H1 (cell line): ENCODE measurements around the gene RHBDL2.

Source experiments
- ASH2L ChIP-seq: fragments of 200-600, 300-600 bp; sonication (generic); IDR thresholded peaks from one replicate; pipeline ENCODE4 v1.7.1; 2017; ENCODE audit warnings: low read length
- ATF2 ChIP-seq: IDR thresholded peaks from 2 replicates; pipeline ENCODE4 v1.6.1; 2012; ENCODE audit warnings: low read length, inconsistent platforms
- CBX8 ChIP-seq: fragments of 300-800, 300-1000 bp; sonication (generic); IDR thresholded peaks from 2 replicates; pipeline ENCODE4 v1.7.1; 2016; ENCODE audit warnings: low read depth, low read length, borderline replicate concordance
- CEBPB ChIP-seq: IDR thresholded peaks from 2 replicates; pipeline ENCODE4 v1.6.1; 2012; ENCODE audit warnings: low read depth, low read length
- CTCF ChIP-seq, 3 experiments: IDR thresholded peaks; 1 replicate in 2 of 3; 2 replicates in 1 of 3; pipeline versions ENCODE4 v1.5.1 to v1.6.1; 2011; ENCODE audit warnings: low read length in 3 of 3, mild to moderate bottlenecking in 3 of 3, inconsistent platforms in 2 of 3, low read depth in 1 of 3, moderate library complexity in 1 of 3; ENCODE audit not compliant: insufficient read depth in 1 of 3; ENCODE audit errors: control extremely low read depth in 1 of 3
- EZH2 ChIP-seq: fragments of 200-600 bp; sonication (generic); IDR thresholded peaks from 2 replicates; pipeline ENCODE4 v1.7.1; 2012; ENCODE audit warnings: low read depth, mild to moderate bottlenecking, moderate library complexity, low read length, inconsistent platforms; ENCODE audit not compliant: severe bottlenecking
- KDM5A ChIP-seq: fragments of 200-600 bp; IDR thresholded peaks from 2 replicates; pipeline ENCODE4 v1.7.1; 2012; ENCODE audit warnings: mild to moderate bottlenecking, low read length, inconsistent platforms, mixed read lengths
- NANOG ChIP-seq: IDR thresholded peaks from 2 replicates; pipeline ENCODE4 v1.6.1; 2011; ENCODE audit warnings: low read length, low read depth, mild to moderate bottlenecking, inconsistent platforms; ENCODE audit not compliant: insufficient read depth, poor library complexity, severe bottlenecking
- PHF8 ChIP-seq: fragments of 200-600 bp; sonication (generic); conservative IDR thresholded peaks from 2 replicates; pipeline ENCODE4 v1.7.1; 2012; ENCODE audit warnings: low read depth, mild to moderate bottlenecking, inconsistent platforms, low read length, moderate library complexity
- POLR2A ChIP-seq, 2 experiments: IDR thresholded peaks; 1 replicate in 1 of 2; 2 replicates in 1 of 2; pipeline ENCODE4 v1.6.1; 2011; ENCODE audit warnings: low read depth in 2 of 2, low read length in 2 of 2, mild to moderate bottlenecking in 2 of 2; ENCODE audit errors: control extremely low read depth in 1 of 2
- RAD21 ChIP-seq, 2 experiments: IDR thresholded peaks in 1 of 2; conservative IDR thresholded peaks in 1 of 2; 2 replicates each; pipeline ENCODE4 v1.6.1; 2011; ENCODE audit warnings: low read depth in 2 of 2, low read length in 2 of 2, improper control_type of control experiment in 1 of 2, inconsistent platforms in 1 of 2, mild to moderate bottlenecking in 1 of 2, moderate library complexity in 1 of 2
- RXRA ChIP-seq: IDR thresholded peaks from 2 replicates; pipeline ENCODE4 v1.6.1; 2011; ENCODE audit warnings: low read depth, mild to moderate bottlenecking, low read length, moderate library complexity; ENCODE audit not compliant: insufficient read depth
- TAF1 ChIP-seq: IDR thresholded peaks from 2 replicates; pipeline ENCODE4 v1.6.1; 2011; ENCODE audit warnings: mild to moderate bottlenecking, low read depth, low read length
- TBP ChIP-seq: IDR thresholded peaks from 2 replicates; pipeline ENCODE4 v1.6.1; 2011; ENCODE audit warnings: low read depth, low read length, improper control_type of control experiment

GRCh38 chr1:38940339-38941047 is 1.1 kb downstream of the RHBDL2 start:
- no peak for TF ChIP-seq EZH2
- TF ChIP-seq RXRA = no peak
- TF ChIP-seq POLR2A (IDR thresholded peaks at IDR 0.05; ENCODE audit: control extremely low read depth in 1 of 2, low read depth in 2 of 2, low read length in 2 of 2) = no peak
- TF ChIP-seq TAF1 = no peak
- no peak for TF ChIP-seq KDM5A
- no peak for TF ChIP-seq CBX8
- no peak for TF ChIP-seq CEBPB
- no peak for TF ChIP-seq ASH2L
- no peak for TF ChIP-seq ATF2
- TF ChIP-seq CTCF (IDR thresholded peaks at IDR 0.05; ENCODE audit: control extremely low read depth in 1 of 3, insufficient read depth in 1 of 3, low read depth in 1 of 3, low read length in 3 of 3) = no peak
- TF ChIP-seq RAD21 (IDR thresholded peaks at IDR 0.05 in 1 of 2, conservative IDR thresholded peaks at IDR 0.05 in 1 of 2; ENCODE audit: low read depth in 2 of 2, low read length in 2 of 2) = no peak
- TF ChIP-seq TBP = no peak
- no peak for TF ChIP-seq NANOG
- TF ChIP-seq PHF8 = no peak
